M059J (cell line): ENCODE measurements around the gene DEPDC4. TPM values are rescaled to one million over a fixed set of nuclear protein-coding genes. Genes with fewer than 3 reads are reported as not detected.
"Not testable (repeated sequence)": the region's sequence is repeated elsewhere in the genome, so short reads cannot be mapped to it uniquely, and the experiment has no call there.

Source experiments
- DNase-seq: peaks from one replicate; pipeline ENCODE4 v3.0.0-alpha.2; 2012; ENCODE audit warnings: low read depth
- total RNA-seq: library from RNA; depleted of rRNA; stranded (reverse); fragments of >200 nt; shearing (Covaris generic); gene quantifications from 2 replicates; pipeline ENCODE4 v1.2.3, GENCODE V29; 2014; rRNA removed

DEPDC4 gene
- total RNA-seq = 0.94 and 2.1 TPM in 2 replicates

GRCh38 chr12:100266835-100267602 lies at the start of gene DEPDC4, which contains the start of gene SCYL2:
TSS of gene DEPDC4 (minus strand) at chr12:100267079. CDS start at chr12:100267076, 3 bp downstream.
TSS of gene SCYL2 (plus strand) at chr12:100267177. CDS start at chr12:100282971, 15,794 bp downstream.
- peak; percentile 96 for DNase-seq

- DNase-seq = no peak
Measured at GRCh38 chr12:100311317-100311716, 44.4 kb upstream of the DEPDC4 start.

GRCh38 chr12:100308138-100308537 lies 41.3 kb upstream of the DEPDC4 start:
- DNase-seq = not testable (repeated sequence)

GRCh38 chr12:100304334-100304733 lies 37.5 kb upstream of the DEPDC4 start:
- not testable (repeated sequence) for DNase-seq

- no peak for DNase-seq
Measured at GRCh38 chr12:100303831-100304230, 37.0 kb upstream of the DEPDC4 start.

- no peak for DNase-seq
Measured at GRCh38 chr12:100302081-100302480, 35.2 kb upstream of the DEPDC4 start.

- peak; percentile 25 for DNase-seq
Measured at GRCh38 chr12:100295764-100296555, 29.1 kb upstream of the DEPDC4 start.

GRCh38 chr12:100294366-100294765 lies 27.5 kb upstream of the DEPDC4 start:
- DNase-seq = not testable (repeated sequence)

GRCh38 chr12:100293017-100293416 lies 26.1 kb upstream of the DEPDC4 start:
- DNase-seq = no peak

- DNase-seq = no peak
Measured at GRCh38 chr12:100290016-100290415, 23.1 kb upstream of the DEPDC4 start.

GRCh38 chr12:100289038-100289437 lies 22.2 kb upstream of the DEPDC4 start:
- no peak for DNase-seq

GRCh38 chr12:100284556-100284955 lies 17.7 kb upstream of the DEPDC4 start:
- DNase-seq = not testable (repeated sequence)

- DNase-seq = no peak
Measured at GRCh38 chr12:100279607-100280244, 12.8 kb upstream of the DEPDC4 start.

GRCh38 chr12:100279159-100279558 lies 12.3 kb upstream of the DEPDC4 start:
- no peak for DNase-seq

- DNase-seq = no peak
Measured at GRCh38 chr12:100274291-100274690, 7.4 kb upstream of the DEPDC4 start.

GRCh38 chr12:100273782-100274181 lies 6.9 kb upstream of the DEPDC4 start:
- no peak for DNase-seq

- DNase-seq = peak; percentile 6
Measured at GRCh38 chr12:100268835-100269564, 2.1 kb upstream of the DEPDC4 start.

- DNase-seq = peak; percentile 37
Measured at GRCh38 chr12:100267603-100268281, 863 bp upstream of the DEPDC4 start.

- no peak for DNase-seq
Measured at GRCh38 chr12:100266585-100266834, 369 bp downstream of the DEPDC4 start.

GRCh38 chr12:100265732-100266584 lies 921 bp downstream of the DEPDC4 start:
- no peak for DNase-seq
